ENCODE results near the gene AK8.

The AK8 gene

DNA sequence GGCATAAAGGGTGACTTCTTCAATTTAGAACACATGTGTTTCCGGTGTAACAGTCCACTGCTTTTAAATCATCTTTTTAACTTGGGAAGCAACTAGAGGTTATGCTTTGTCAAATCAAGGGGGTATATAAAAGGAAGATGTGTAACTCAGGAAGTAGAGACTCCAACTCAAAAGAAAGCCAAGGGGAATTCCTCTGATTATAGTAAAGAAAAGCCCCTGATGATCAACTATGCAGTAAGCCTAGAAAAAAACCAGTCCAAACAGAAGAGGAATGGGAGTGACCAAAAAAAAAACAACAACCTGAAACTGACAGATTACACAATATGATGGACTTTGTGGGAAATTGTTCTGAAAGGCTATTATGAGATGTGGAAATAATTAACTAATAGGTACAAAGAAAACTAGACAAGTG, 90.3 kb downstream of the AK8 start:
- DNase-seq (ENCODE audit: insufficient read length, low spot score): no peak
- no peak for FAIRE-seq
- TF ChIP-seq, protein P1, sequence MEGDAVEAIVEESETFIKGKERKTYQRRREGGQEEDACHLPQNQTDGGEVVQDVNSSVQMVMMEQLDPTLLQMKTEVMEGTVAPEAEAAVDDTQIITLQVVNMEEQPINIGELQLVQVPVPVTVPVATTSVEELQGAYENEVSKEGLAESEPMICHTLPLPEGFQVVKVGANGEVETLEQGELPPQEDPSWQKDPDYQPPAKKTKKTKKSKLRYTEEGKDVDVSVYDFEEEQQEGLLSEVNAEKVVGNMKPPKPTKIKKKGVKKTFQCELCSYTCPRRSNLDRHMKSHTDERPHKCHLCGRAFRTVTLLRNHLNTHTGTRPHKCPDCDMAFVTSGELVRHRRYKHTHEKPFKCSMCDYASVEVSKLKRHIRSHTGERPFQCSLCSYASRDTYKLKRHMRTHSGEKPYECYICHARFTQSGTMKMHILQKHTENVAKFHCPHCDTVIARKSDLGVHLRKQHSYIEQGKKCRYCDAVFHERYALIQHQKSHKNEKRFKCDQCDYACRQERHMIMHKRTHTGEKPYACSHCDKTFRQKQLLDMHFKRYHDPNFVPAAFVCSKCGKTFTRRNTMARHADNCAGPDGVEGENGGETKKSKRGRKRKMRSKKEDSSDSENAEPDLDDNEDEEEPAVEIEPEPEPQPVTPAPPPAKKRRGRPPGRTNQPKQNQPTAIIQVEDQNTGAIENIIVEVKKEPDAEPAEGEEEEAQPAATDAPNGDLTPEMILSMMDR (IDR thresholded peaks at IDR 0.05; ENCODE audit: insufficient read depth, missing control alignments): no peak

GRCh38 chr9:132784286-132784830, 93.7 kb downstream of the AK8 start:
- DNase-seq (ENCODE audit: insufficient read length, low spot score) (no peak), FAIRE-seq (no peak)
- TF ChIP-seq, protein P1 (IDR thresholded peaks at IDR 0.05; ENCODE audit: insufficient read depth, missing control alignments): no peak

DNA sequence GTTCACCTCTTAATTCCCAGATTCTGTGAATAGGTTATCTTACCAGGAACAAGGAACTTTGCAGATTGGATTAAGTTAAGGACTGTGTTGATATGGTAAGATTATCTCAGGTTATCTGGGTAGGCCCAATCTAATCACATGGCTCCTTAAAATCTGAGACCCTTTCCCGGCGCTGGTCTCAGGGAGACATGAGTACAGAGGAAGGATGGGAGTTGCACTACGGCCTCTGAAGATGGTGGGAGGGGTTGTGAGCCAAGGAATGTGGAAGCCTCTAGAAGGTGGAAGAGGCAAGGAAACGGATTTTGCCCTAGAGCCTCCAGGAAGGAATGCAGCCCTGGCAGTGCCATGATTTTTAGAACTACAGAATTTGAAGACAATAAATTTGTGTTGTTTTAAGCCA, 95.1 kb downstream of the AK8 start:
- no peak for DNase-seq (ENCODE audit: insufficient read length, low spot score)
- TF ChIP-seq, protein P1 (IDR thresholded peaks at IDR 0.05; ENCODE audit: insufficient read depth, missing control alignments): no peak

DNA sequence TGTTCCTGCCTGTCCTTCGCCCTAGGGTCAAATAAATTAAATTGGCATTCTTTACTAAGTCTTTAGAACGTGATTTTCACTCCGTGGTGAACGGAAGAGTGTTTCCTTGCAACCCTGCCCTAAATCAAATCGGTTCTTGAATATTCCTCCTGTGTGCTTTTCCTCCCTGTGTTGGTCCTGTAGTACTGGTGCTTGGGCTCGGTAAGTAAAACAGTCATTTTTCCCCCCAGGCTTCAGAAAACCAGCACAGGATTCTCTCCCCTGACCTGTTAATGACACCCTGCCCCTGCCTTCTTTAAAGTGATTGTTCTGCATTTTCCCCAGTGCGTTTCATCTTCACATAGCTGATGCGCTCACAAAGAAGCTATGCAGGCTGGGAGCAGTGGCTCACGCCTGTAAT, 96.0 kb downstream of the AK8 start:
- TF ChIP-seq, protein P1 (IDR thresholded peaks at IDR 0.05; ENCODE audit: insufficient read depth, missing control alignments): no peak
- no peak for FAIRE-seq

More for the DNA sequence above, 95.1 kb downstream of the AK8 start:
- FAIRE-seq: no peak

DNA sequence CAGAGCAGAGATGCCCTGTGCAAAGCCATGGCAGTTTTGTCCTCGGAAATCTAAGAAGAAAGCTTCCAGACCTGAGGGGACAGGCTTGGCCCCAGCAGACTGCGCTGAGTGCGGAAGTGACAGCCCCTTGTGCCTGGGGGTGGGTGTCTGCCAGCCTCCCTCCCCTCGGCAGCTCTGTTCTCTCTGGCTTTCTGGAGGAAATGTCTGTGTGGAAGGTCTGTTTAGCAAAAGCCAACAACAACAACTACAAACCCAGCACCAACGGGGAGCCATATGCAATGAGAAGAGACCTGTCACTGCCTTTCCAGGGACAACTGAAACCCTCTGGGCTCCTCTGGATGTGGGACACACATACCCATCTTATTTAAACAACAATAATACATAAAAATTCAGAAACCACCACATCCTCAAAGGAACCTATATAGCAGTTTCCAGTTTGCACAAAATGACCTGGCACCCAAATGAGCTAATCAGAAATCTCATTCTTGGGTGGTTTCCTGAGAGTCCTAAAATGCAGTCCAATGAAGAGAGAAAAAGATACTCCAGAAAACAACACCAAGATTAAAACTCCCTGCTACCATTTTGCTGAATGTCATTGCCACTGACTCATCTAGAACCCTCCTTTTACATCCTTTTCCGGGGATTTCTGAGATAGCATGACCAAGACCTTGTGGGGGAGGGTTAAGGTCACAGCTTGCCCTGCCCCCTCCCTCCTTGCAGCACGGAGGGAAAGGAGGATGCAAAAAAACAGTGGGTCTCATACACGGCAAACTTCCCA, 97.7 kb downstream of the AK8 start:
- TF ChIP-seq, protein P1 (IDR thresholded peaks at IDR 0.05; ENCODE audit: insufficient read depth, missing control alignments): no peak
- DNase-seq (ENCODE audit: insufficient read length, low spot score) (no peak), FAIRE-seq (no peak)

More for the DNA sequence above, 96.0 kb downstream of the AK8 start:
- no peak for DNase-seq (ENCODE audit: insufficient read length, low spot score)

- DNase-seq (ENCODE audit: insufficient read length, low spot score) (no peak), FAIRE-seq (no peak)
- TF ChIP-seq, protein P1 (IDR thresholded peaks at IDR 0.05; ENCODE audit: insufficient read depth, missing control alignments): no peak
These were observed 101.2 kb downstream of the AK8 start for GRCh38 chr9:132776891-132777290.

- TF ChIP-seq, protein P1 (IDR thresholded peaks at IDR 0.05; ENCODE audit: insufficient read depth, missing control alignments): no peak
- DNase-seq (ENCODE audit: insufficient read length, low spot score) (no peak), FAIRE-seq (no peak)
These were observed 101.8 kb downstream of the AK8 start for GRCh38 chr9:132776268-132776667.

Measured in D721Med (cell line).